GM11168 (cell line): ENCODE measurements around the gene KIAA1217.

ENCODE experiments used
- in situ Hi-C: fragments of 300-500 bp; cut with MboI; formaldehyde crosslinking; loops from one replicate; pipeline ENCODE4 v1.12.0; 2022; ENCODE audit warnings: low sequenced_read_pairs; ENCODE audit not compliant: unreplicated experiment

The KIAA1217 gene

DNA sequence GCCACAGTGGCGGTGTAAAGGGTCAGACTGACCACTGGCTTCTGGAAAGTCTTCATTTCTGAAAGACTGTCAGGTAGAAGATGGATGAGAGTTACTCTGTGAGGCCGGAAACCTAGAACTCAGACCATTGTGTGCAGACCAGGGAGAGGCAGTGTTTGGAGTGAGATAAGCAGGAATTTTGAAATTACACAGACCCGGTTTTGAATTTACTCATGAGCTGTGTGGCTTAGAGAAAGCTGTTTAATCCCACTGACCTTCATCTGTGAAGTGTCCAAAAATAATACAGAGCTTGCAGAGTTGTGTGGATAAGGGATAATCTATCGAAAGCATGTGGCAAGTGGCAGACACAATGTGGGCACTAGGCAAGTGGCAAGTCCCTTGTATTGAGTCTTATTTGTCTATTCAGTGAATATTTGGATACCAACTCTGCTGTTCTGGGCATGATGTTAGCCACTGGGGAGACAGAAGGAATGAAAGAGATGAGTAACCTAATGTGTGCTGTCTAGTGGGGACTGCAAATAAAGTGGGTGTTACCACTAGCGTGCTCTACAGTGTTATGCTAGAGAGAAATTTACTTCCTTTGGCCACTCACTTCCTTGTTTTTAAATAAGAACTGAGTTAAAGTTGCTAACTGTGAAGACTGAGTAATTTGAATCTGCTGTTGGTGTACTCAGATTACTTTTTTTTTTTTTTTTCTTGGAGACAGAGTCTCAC is 69.4 kb downstream of the KIAA1217 start:
- in situ Hi-C loops = no loop called here

- in situ Hi-C loops = no loop called here
These were observed 70.2 kb downstream of the KIAA1217 start for GRCh38 chr10:24279166-24279565.

- in situ Hi-C loops = no loop called here
These were observed 78.7 kb downstream of the KIAA1217 start for GRCh38 chr10:24287559-24288195.

DNA sequence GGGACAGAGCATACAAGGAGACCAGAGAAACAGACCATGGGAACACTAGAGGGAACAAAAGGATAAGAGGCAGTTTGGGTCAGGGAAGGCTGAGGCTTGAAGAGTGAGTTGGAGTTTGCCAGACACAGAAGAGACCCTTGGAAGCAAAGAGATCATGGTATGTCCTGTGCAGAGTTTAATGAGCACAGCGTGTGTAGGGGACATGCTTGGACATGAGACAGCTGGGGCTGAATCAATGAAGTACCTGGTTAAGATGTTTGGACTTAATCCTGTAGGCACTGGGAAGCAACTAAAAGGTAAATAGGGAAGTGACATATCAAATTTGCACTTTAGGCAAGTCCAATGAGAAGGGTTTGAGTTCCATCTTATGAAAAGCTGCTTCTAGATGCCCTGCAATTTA is 79.6 kb downstream of the KIAA1217 start:
- in situ Hi-C loops = no loop called here

DNA sequence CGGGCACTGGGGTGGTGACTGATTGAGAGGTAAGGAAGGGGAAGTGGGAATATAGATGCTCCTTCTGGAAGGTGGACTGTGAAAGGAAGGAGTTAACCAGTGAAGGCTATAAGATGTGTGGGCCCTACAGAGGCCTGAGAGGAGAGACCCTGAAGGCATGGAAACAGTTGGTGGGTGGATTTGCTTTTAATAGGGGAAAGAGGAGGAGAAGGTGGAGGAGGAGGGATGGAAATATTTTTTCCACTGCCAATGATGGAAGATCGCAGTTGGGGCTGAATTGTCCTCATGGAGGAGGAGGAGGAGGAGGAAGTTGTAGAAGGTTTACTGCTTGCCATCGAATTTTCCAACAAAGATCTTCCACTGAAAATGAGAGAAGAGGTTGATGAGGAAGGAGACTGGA is 80.3 kb downstream of the KIAA1217 start:
- in situ Hi-C loops = no loop called here

DNA sequence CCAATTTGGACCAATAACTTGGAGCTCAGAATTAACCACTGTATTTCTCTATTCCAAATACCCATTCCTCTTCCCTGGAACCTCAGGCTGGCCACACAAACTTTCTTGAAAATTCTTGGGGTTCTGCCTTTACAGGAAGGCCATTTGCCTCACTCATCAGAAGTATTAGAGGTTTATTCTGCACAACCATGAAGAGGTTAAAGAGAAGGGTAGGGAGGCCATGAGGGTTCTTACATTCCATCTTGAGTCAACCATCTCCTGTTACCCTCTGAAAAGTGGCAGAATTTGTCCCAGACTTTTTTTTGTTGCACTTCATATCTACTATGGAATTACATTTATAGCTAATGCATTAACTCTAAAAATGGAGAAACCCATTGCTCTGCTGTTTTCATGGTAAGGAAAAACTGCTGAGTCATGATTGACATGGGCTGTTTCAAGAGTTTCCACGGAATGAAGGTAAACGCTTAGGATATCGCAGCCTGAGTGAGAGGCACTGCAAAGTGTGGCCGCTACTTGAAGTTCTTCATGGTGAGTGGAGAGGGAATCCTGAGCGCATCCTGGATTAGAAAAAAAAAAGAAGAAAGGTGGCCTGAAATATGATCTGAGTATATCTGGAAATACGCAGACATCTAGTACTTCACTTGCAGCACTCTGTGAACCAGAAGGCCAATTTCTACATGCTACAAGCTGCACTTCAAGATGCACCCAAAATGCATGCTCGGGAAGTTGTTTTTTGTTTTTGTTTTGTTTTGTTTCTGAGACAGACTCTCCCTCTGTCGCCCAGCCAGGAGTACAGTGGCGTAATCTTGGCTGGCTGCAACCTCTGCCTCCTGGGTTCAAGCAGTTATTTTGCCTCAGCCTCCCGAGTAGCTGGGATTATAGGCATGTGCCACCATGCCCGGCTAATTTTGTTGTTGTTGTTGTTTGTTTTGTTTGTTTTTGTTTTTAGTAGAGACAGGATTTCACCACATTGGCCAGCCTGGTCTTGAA is 83.7 kb downstream of the KIAA1217 start:
- in situ Hi-C loops = no loop called here

DNA sequence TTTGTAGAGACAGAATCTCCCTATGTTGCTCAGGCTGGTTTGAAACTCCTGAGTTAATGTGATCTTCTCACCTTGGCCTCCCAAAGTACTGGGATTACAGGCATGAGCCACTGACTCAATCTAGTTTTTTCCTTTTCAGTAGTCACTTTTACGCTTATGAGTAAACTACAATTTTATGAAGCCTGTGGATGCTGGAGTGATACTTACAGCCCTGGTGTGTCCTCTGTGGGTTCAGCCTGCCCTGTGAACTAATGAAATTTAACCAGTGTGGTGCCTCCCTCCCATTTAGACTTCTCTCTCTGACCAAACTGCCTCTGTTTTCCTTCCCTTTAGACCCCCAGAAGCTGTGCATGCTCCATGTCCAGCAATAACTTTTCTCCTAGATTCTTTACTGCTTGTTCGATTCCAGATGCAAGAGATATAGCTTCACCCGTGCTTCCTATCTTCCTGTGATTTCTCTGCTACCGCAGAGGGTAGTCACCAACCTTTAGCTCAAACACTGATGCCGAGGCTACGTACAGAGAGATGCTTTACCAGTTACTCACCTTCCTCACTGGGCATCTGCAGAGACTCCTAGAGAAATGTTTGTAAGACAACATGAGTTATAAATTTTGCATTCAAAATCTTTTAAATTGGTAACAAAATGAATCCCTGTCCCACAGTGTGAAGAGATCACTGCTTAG is 90.8 kb downstream of the KIAA1217 start:
- in situ Hi-C loops = no loop called here

DNA sequence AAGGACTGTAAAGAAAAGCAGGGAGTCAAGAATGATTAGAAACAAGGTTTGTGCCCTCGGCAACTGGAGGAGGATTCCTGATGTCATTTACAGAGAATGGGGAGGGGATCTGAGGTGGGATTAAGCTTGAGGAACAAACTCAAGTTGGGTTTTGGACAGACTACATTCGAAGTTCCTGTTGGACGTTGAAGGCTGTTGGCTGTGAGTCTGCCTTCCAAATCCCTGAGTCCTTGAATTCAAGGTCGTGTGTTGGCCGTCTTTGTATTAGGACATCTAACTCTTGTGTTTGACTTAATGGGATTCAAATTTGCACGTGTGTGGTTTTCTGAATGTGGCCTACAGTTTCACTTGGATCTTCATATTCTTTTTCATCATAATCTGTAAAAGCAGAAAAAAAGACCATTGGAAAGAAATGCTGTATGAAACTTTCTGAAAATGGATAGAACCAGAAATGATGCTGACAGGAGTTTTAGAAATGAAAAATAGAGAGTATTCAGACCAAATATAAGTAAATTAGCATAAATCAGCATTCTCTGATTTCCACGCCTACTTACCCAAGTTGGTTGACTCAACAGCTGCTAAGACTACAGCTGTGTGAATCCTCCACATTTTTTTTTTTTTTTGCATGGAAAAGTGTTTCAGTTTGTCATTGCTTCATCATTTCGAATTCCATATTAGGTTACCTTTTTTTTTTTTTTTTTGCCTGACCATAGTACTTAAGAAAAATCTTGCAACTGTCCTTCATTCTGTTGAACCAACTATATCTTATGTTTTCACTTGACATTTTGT is 94.8 kb downstream of the KIAA1217 start:
- in situ Hi-C loops = no loop called here

DNA sequence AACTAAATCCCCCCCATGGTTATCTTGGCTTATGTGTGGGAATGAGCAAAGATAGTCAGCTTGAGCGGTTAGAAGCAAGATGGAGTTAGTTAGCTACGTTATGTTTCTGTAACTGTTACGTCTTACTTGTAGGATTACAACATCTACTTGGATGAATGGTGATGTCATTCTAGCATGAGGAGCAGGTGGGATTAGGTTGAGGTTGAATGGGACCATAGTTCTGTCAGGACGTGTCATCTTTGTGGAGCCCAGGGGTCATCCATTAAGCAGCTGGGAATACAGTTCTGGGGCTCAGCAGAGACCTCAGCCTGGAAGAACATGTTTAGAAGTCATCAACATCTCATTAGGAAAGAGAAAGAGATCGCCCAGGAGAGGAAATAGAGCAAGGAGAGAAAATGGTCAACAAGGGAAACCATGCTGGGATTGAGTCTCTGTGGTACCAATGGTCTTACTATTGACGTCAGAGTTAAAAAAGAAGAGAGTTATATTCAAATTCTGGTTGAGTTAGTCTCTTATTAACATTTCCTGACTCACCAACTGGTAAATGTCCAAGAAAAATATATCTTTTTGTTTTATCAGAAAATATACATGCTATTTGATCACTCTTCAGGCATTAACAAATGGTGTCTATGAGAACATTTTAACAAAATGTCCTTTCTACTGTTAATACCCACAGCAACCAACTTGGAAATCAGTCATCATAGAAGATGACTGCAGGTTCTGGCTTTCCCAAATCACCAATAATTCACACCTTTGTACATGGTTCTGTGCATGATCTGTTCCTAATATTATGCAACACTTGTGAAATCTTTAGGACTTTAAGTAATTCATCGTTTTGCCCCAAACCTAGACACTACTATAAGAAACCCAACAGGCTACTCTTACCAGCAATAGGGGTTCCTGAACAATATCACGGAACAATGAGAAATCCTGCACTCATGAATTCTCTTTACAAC is 96.9 kb downstream of the KIAA1217 start:
- in situ Hi-C loops = no loop called here

DNA sequence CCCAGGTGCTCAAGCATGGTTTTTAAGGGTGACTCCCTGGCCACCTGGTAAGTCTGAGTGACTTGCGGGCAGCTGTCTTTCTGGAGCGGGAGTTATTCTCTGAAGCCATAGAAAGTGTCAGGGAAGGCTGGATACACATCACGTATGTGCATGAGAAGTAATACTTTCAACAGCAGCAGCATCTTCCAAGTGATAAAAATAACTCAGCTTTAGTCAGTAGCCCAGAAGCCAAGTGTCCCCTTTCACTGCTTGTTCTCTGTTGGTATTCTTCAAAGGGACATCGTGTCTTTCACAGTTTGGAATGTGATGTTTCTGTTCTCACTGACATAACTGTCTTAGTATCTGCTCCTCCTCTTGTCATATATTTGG is 97.6 kb downstream of the KIAA1217 start:
- in situ Hi-C loops = no loop called here

DNA sequence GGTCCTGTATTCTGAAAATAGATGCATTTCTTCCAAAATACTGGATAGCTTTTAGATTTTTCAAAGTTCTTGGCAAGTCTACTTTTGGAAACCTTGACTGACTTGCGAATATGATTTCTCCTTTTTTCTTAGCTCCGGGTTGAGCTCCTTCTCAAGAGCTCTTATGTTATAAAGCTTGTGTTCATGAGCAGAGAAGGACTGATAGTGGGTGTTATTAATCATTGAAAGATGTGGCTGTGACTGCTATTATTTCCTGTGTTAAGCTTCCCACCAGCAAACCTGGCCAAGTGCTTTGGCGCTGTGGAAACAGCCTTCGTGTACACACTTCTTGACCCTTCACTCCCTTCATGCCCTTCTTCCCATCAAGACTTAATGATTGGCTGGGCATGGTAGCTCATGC is 98.2 kb downstream of the KIAA1217 start:
- in situ Hi-C loops = no loop called here

DNA sequence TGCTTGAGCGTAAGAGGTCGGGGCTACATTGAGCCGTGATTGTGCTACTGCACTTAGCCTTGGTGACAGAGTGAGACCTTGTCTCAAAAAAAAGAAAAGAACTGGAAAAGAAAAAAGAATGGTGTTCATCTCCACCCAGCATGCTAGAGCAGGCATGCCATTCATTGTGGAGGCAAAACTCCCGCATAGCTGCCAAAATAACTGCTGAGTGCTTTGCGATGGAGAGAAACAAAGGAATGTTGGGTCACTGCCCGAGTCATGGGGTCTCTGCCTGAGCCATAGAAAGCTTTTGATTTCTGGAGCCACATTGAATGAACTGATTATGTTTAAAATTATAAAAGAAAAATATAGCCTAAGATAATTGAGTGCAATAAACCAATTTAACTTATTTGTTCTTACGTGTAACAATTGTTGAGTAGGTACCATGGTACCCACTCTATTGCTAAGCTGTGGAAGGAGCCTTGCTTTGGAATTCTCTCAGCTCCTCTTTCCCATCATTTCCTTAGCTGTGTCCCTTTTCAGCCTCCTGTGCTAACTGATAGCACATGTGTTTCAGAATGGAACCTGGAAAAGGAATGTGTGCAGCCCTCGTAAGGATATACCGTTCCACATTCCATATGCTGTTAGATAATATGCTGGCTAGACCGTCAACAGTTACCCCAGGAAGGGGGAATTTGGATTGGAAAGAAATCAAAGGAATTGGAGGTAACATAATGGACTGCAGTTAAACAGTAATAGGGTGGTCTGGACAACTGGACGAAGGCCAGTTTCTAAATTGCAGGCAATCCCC is 99.0 kb downstream of the KIAA1217 start:
- in situ Hi-C loops = no loop called here

- in situ Hi-C loops = no loop called here
These were observed 101.2 kb downstream of the KIAA1217 start for GRCh38 chr10:24310104-24310503.

- in situ Hi-C loops = no loop called here
These were observed 103.0 kb downstream of the KIAA1217 start for GRCh38 chr10:24311888-24312287.

- in situ Hi-C loops = no loop called here
These were observed 104.3 kb downstream of the KIAA1217 start for GRCh38 chr10:24313283-24313682.

GRCh38 chr10:24315211-24315610 is 106.3 kb downstream of the KIAA1217 start:
- in situ Hi-C loops = no loop called here

GRCh38 chr10:24318517-24318916 is 109.6 kb downstream of the KIAA1217 start:
- in situ Hi-C loops = no loop called here

DNA sequence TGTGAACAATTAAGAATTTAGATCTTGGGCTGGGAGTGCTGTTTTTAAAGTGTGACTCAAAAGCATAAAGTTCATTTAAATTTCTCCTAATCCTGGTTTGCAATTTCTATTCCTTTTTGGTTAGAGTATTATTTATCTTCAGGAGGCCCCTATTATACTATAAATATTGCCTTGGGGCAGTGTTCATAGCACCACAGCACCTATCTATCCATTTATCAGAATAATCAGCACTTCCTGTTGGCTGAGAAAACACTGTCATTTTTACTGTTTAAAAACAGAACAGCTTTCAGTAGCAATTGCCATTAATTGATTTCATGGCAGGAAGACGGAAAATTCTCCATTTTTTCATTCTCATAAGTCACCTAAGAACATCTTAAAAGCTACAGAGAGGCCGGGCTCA is 111.4 kb downstream of the KIAA1217 start:
- in situ Hi-C loops = no loop called here
